ENCODE measurements around the gene SNTG2.

DNA sequence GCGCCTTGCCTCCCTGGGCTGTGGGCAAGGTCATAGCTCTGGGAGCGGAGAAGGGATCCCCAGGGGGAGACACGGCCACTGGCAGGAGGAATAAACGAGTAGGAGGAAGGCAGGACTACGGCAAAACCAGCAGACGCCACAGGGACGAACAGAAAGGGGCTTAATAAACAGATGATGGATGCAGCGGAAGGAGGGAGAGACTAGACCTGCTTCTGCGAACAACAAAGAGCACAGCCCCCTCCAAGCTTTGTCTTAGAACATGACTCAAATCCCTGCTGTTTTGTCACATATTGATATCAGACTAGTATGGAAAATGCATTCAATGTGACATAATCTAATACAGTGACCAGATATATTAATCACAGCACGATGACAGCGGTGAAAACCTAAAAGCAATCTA, 306.7 kb downstream of the SNTG2 start:
- TF ChIP-seq, protein P1, sequence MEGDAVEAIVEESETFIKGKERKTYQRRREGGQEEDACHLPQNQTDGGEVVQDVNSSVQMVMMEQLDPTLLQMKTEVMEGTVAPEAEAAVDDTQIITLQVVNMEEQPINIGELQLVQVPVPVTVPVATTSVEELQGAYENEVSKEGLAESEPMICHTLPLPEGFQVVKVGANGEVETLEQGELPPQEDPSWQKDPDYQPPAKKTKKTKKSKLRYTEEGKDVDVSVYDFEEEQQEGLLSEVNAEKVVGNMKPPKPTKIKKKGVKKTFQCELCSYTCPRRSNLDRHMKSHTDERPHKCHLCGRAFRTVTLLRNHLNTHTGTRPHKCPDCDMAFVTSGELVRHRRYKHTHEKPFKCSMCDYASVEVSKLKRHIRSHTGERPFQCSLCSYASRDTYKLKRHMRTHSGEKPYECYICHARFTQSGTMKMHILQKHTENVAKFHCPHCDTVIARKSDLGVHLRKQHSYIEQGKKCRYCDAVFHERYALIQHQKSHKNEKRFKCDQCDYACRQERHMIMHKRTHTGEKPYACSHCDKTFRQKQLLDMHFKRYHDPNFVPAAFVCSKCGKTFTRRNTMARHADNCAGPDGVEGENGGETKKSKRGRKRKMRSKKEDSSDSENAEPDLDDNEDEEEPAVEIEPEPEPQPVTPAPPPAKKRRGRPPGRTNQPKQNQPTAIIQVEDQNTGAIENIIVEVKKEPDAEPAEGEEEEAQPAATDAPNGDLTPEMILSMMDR (IDR thresholded peaks at IDR 0.05; ENCODE audit: insufficient read depth, low read depth, low read length): no peak
- no peak for TF ChIP-seq EZH2 (IDR thresholded peaks at IDR 0.05; ENCODE audit: insufficient read depth, low read length)
